RWPE1 (cell line): Measurements from ENCODE around the gene FAM110A.

ENCODE experiments used
- CTCF ChIA-PET: fragments of 350-600 bp; sonication (Branson Sonifier 250); formaldehyde crosslinking; extraction: SDS; loops from one replicate; lab custom pipeline; 2021; lab: Yijun Ruan, JAX
- POLR2A ChIA-PET: fragments of 400-600 bp; formaldehyde crosslinking; extraction: SDS; loops from one replicate; lab custom pipeline; 2020; ENCODE audit warnings: antibody characterized with exemption; ENCODE audit not compliant: low non-redundant PET; lab: Yijun Ruan, JAX
- DNase-seq: peaks from one replicate; pipeline ENCODE4 v3.0.0; 2012; ENCODE audit warnings: low spot score
- H3K27ac ChIP-seq: fragments of 450-650 bp; 2 replicates; pipeline ENCODE4 v1.5.1; 2017
- TF ChIP-seq, protein P1 (sequence below): fragments of 450-650 bp; conservative IDR thresholded peaks from 2 replicates; pipeline ENCODE4 v1.5.1; 2017; ENCODE audit warnings: low read depth, mild to moderate bottlenecking

The FAM110A gene

DNA sequence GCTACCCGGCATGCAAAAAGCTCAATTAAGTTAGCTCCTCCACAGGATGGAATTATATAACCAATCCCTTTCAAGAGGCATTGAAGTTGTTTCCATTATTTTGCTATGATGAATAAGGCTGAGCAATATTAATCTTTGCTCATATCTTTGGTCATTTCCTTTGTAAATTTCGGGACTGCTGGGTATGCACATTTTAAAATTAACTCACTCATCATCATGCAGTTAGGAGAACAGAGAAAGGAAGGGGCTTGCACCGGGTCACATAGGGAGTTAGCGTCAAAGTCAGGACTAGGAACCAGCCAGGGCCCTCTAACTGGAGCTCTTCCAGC, 430 bp upstream of the FAM110A start:
- DNase-seq = no peak
- TF ChIP-seq, protein P1, sequence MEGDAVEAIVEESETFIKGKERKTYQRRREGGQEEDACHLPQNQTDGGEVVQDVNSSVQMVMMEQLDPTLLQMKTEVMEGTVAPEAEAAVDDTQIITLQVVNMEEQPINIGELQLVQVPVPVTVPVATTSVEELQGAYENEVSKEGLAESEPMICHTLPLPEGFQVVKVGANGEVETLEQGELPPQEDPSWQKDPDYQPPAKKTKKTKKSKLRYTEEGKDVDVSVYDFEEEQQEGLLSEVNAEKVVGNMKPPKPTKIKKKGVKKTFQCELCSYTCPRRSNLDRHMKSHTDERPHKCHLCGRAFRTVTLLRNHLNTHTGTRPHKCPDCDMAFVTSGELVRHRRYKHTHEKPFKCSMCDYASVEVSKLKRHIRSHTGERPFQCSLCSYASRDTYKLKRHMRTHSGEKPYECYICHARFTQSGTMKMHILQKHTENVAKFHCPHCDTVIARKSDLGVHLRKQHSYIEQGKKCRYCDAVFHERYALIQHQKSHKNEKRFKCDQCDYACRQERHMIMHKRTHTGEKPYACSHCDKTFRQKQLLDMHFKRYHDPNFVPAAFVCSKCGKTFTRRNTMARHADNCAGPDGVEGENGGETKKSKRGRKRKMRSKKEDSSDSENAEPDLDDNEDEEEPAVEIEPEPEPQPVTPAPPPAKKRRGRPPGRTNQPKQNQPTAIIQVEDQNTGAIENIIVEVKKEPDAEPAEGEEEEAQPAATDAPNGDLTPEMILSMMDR = no peak
- POLR2A ChIA-PET = interaction anchor here (0.6 to 1.5 kb wide), 4 partner anchors 11 to 504 kb away, joined by 3 to 10 read pairs (median 6); no protein-coding TSS in a partner anchor
- H3K27ac ChIP-seq = peak overlapping the region; percentile 85
- CTCF ChIA-PET = interaction anchor here (0.6 to 1.2 kb wide), 4 partner anchors 14 to 140 kb away, joined by 3 to 5 read pairs (median 3); no protein-coding TSS in a partner anchor

GRCh38 chr20:834151-834746, 734 bp downstream of the FAM110A start:
- POLR2A ChIA-PET = interaction anchor here (1.1 to 1.5 kb wide), 2 partner anchors 10 to 12 kb away, joined by 3 to 10 read pairs; no protein-coding TSS in a partner anchor
- CTCF ChIA-PET = no interaction called here
- H3K27ac ChIP-seq = peak overlapping the region; percentile 85

GRCh38 chr20:835608-836045, 2.1 kb downstream of the FAM110A start:
- TF ChIP-seq, protein P1 = no peak
- POLR2A ChIA-PET = interaction anchor here (0.6 kb wide), 1 partner anchor 121 kb away, joined by 3 read pairs; no protein-coding TSS in a partner anchor
- H3K27ac ChIP-seq = peak overlapping the region; percentile 78
- CTCF ChIA-PET = no interaction called here
- DNase-seq = no peak

More at GRCh38 chr20:834151-834746, 734 bp downstream of the FAM110A start:
- TF ChIP-seq, protein P1 = no peak
- DNase-seq = no peak

DNA sequence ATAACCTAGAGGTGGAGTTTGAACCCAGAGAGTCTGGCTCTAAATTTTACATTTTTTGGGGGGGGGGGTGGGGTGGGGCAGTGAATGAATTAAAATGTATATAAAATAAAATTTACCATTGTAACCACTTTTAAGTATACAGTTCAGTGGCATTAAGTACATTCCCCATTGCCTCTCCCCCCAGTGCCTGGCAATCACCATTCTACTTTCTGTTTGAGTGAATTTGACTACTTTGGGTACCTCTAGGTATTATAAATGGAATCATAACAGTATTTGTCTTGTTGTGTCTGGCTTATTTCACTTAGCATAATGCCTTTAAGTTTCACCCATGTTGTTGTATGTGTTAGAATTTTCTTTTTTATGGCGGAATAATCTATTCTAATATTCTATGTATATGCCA, 2.7 kb downstream of the FAM110A start:
- POLR2A ChIA-PET = interaction anchor here (0.6 kb wide), 1 partner anchor 121 kb away, joined by 3 read pairs; no protein-coding TSS in a partner anchor
- CTCF ChIA-PET = no interaction called here
- H3K27ac ChIP-seq = no peak overlapping the region
- TF ChIP-seq, protein P1 = no peak
- DNase-seq = no peak

- ChIA-PET POLR2A (no interaction called here), CTCF (interaction anchor here (1.3 kb wide), 1 partner anchor 117 kb away, joined by 3 read pairs; no protein-coding TSS in a partner anchor)
- H3K27ac ChIP-seq = peak overlapping the region; percentile 77
- TF ChIP-seq, protein P1 = no peak
- DNase-seq = no peak
These were observed 5.5 kb downstream of the FAM110A start for GRCh38 chr20:839015-839414.

DNA sequence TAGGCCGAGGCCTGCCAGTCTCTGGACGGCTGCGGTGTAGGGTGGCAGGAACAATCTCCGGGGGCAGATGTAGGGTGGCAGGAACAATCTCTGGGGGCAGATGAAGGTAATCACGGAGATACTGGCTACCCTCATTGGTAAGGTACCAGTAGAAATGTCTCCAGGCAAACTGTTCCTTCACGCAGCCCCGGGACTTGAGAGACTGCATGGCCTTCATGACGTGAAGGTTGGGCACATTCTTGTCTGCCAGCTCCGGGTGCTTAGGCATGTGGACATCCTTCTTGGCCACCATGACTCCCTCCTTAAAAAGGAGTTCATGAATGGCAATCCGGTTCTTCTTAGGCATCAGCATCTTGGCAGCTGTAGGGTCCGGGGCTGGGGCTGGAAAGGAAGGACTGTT, 6.1 kb downstream of the FAM110A start:
- H3K27ac ChIP-seq = peak overlapping the region; percentile 77
- TF ChIP-seq, protein P1 = no peak
- no peak for DNase-seq
- ChIA-PET CTCF (interaction anchor here (1.3 kb wide), 1 partner anchor 116 kb away, joined by 3 read pairs; no protein-coding TSS in a partner anchor), POLR2A (no interaction called here)
